Natural killer cell treated with Interleukin-12 subunit alpha and Interleukin-12 subunit beta and Interleukin-15 and Interleukin-18, amount 100 ng/mL, for 72 hours (primary cell): ENCODE measurements around the gene GALC. TPM values are rescaled to one million over a fixed set of nuclear protein-coding genes. Genes with fewer than 3 reads are reported as not detected.

Experiments used
- ATAC-seq, 2 donors: fragments of 150-1000 bp; cut with Tn5 transposase in 1 of 2; sonication (Bioruptor Pico), chemical (Tn5 transposase) in 1 of 2; 2 replicates each; pipeline ENCODE4 v1.10.0; 2021
- DNase-seq: peaks from one replicate; pipeline ENCODE4 v3.0.0; 2022; ENCODE audit warnings: low spot score
- H3K27ac Mint-ChIP-seq, 2 donors: 1 replicate in 1 of 2; 2 replicates in 1 of 2; pipeline ENCODE4 v1.8.0; 2022; ENCODE audit warnings: mixed read lengths in 2 of 2, mild to moderate bottlenecking in 1 of 2, moderate library complexity in 1 of 2
- H3K27me3 Mint-ChIP-seq, 2 donors: 1 replicate in 1 of 2; 2 replicates in 1 of 2; pipeline ENCODE4 v1.8.0; 2022; ENCODE audit warnings: mixed read lengths in 2 of 2
- H3K36me3 Mint-ChIP-seq: one replicate; pipeline ENCODE4 v1.8.0; 2022; ENCODE audit warnings: mixed read lengths
- H3K4me1 Mint-ChIP-seq, 2 donors: 1 replicate in 1 of 2; 2 replicates in 1 of 2; pipeline ENCODE4 v1.8.0; 2022; ENCODE audit warnings: low read depth in 2 of 2, mixed read lengths in 2 of 2, mild to moderate bottlenecking in 1 of 2
- H3K4me3 Mint-ChIP-seq: one replicate; pipeline ENCODE4 v1.8.0; 2022; ENCODE audit warnings: mixed read lengths
- H3K9me3 Mint-ChIP-seq: 2 replicates; pipeline ENCODE4 v1.8.0; 2022; ENCODE audit warnings: mixed read lengths
- total RNA-seq, 2 donors: library from RNA; stranded (reverse); gene quantifications; one replicate each; pipeline ENCODE4 v1.2.3, GENCODE V29; 2022

The GALC gene
- total RNA-seq, 2 donors from 2014 or later, result 25.1 to 27.0 TPM

GRCh38 chr14:87966816-87967215 lies 26.2 kb downstream of the GALC start:
- ATAC-seq (no peak), DNase-seq (no peak)
- H3K36me3 Mint-ChIP-seq, result peaks cover 34% of the 10 kb centered on the region
- H3K4me3 Mint-ChIP-seq, result no peak overlapping the region
- H3K4me1 Mint-ChIP-seq, result peaks cover 9 to 15% of the 10 kb centered on the region in 2 donors
- no peak overlapping the region for H3K27ac Mint-ChIP-seq
- H3K9me3 Mint-ChIP-seq, result no peaks in the 10 kb centered on the region
- H3K27me3 Mint-ChIP-seq, result no peaks in the 10 kb centered on the region

- H3K9me3 Mint-ChIP-seq, result peaks cover 11% of the 10 kb centered on the region
- peak overlapping the region; percentile 50 to 88 for H3K27ac Mint-ChIP-seq
- no peak for ATAC-seq
- H3K36me3 Mint-ChIP-seq, result peaks cover 59% of the 10 kb centered on the region
- no peak overlapping the region for H3K4me3 Mint-ChIP-seq
- peaks cover 34 to 59% of the 10 kb centered on the region in 2 donors for H3K4me1 Mint-ChIP-seq
- no peak for DNase-seq
- H3K27me3 Mint-ChIP-seq, result no peaks in the 10 kb centered on the region
Observed at GRCh38 chr14:87961246-87961645, 31.7 kb downstream of the GALC start.

- Mint-ChIP-seq H3K27ac (peak overlapping the region; percentile 50 to 88), H3K9me3 (peaks cover 11% of the 10 kb centered on the region), H3K36me3 (peaks cover 64% of the 10 kb centered on the region), H3K27me3 (no peaks in the 10 kb centered on the region), H3K4me1 (peaks cover 43 to 66% of the 10 kb centered on the region in 2 donors), H3K4me3 (peak overlapping the region; percentile 16)
- DNase-seq (no peak), ATAC-seq (peak; percentile 72 to 78)
Observed at GRCh38 chr14:87960013-87960787, 32.8 kb downstream of the GALC start.

- peak overlapping the region; percentile 66 for H3K4me3 Mint-ChIP-seq
- DNase-seq, result no peak
- H3K27me3 Mint-ChIP-seq, result no peaks in the 10 kb centered on the region
- ATAC-seq, result no peak
- H3K4me1 Mint-ChIP-seq, result peaks cover 75 to 86% of the 10 kb centered on the region in 2 donors
- peak overlapping the region; percentile 88 to 93 for H3K27ac Mint-ChIP-seq
- peaks cover 11% of the 10 kb centered on the region for H3K9me3 Mint-ChIP-seq
- H3K36me3 Mint-ChIP-seq, result peaks cover 41% of the 10 kb centered on the region
Observed at GRCh38 chr14:87955501-87955900, 37.5 kb downstream of the GALC start.

GRCh38 chr14:87952307-87953094 lies 40.5 kb downstream of the GALC start:
- H3K9me3 Mint-ChIP-seq, result no peaks in the 10 kb centered on the region
- H3K27me3 Mint-ChIP-seq, result no peaks in the 10 kb centered on the region
- peak overlapping the region; percentile 88 to 93 for H3K27ac Mint-ChIP-seq
- no peak for DNase-seq
- peaks cover 36% of the 10 kb centered on the region for H3K36me3 Mint-ChIP-seq
- peak overlapping the region; percentile 77 for H3K4me3 Mint-ChIP-seq
- H3K4me1 Mint-ChIP-seq, result peaks cover 63 to 72% of the 10 kb centered on the region in 2 donors
- peak; percentile 87 to 93 for ATAC-seq

- DNase-seq (no peak), ATAC-seq (no peak)
- no peak overlapping the region for H3K27ac Mint-ChIP-seq
- H3K27me3 Mint-ChIP-seq, result no peaks in the 10 kb centered on the region
- no peak overlapping the region for H3K4me3 Mint-ChIP-seq
- peaks cover 24% of the 10 kb centered on the region for H3K36me3 Mint-ChIP-seq
- H3K4me1 Mint-ChIP-seq, result peaks cover 19 to 26% of the 10 kb centered on the region in 2 donors
- no peaks in the 10 kb centered on the region for H3K9me3 Mint-ChIP-seq
Observed at GRCh38 chr14:87944987-87945604, 47.9 kb downstream of the GALC start.

- H3K36me3 Mint-ChIP-seq, result peaks cover 32% of the 10 kb centered on the region
- H3K27me3 Mint-ChIP-seq, result no peaks in the 10 kb centered on the region
- H3K4me1 Mint-ChIP-seq, result peaks cover 5 to 14% of the 10 kb centered on the region in 2 donors
- peak overlapping the region in 1 of 2 donors; percentile 9 for H3K27ac Mint-ChIP-seq
- no peak for DNase-seq
- no peak for ATAC-seq
- H3K9me3 Mint-ChIP-seq, result no peaks in the 10 kb centered on the region
- no peak overlapping the region for H3K4me3 Mint-ChIP-seq
Observed at GRCh38 chr14:87940894-87941293, 52.1 kb downstream of the GALC start.

- Mint-ChIP-seq H3K4me3 (no peak overlapping the region), H3K27ac (peak overlapping the region in 1 of 2 donors; percentile 61), H3K36me3 (peaks cover 32% of the 10 kb centered on the region), H3K9me3 (no peaks in the 10 kb centered on the region), H3K4me1 (peaks cover 5 to 14% of the 10 kb centered on the region in 2 donors), H3K27me3 (no peaks in the 10 kb centered on the region)
- no peak for DNase-seq
- no peak for ATAC-seq
Observed at GRCh38 chr14:87940382-87940781, 52.6 kb downstream of the GALC start.

GRCh38 chr14:87935886-87936285 lies 57.1 kb downstream of the GALC start:
- peak overlapping the region in 1 of 2 donors; percentile 43 for H3K27ac Mint-ChIP-seq
- peaks cover 36% of the 10 kb centered on the region for H3K36me3 Mint-ChIP-seq
- no peak for ATAC-seq

GRCh38 chr14:87935081-87935828 lies 57.7 kb downstream of the GALC start:
- ATAC-seq (no peak), DNase-seq (no peak)
- Mint-ChIP-seq H3K9me3 (peaks cover 6% of the 10 kb centered on the region), H3K4me3 (no peak overlapping the region), H3K36me3 (peaks cover 40% of the 10 kb centered on the region), H3K27me3 (no peaks in the 10 kb centered on the region), H3K4me1 (peaks cover 7 to 11% of the 10 kb centered on the region in 2 donors), H3K27ac (peak overlapping the region in 1 of 2 donors; percentile 43)

More at GRCh38 chr14:87935886-87936285, 57.1 kb downstream of the GALC start:
- DNase-seq, result no peak
- no peaks in the 10 kb centered on the region for H3K27me3 Mint-ChIP-seq
- H3K4me1 Mint-ChIP-seq, result peaks cover 8 to 11% of the 10 kb centered on the region in 2 donors
- H3K9me3 Mint-ChIP-seq, result peaks cover 6% of the 10 kb centered on the region
- H3K4me3 Mint-ChIP-seq, result no peak overlapping the region

- H3K9me3 Mint-ChIP-seq, result peaks cover 6% of the 10 kb centered on the region
- peaks cover 42% of the 10 kb centered on the region for H3K36me3 Mint-ChIP-seq
- H3K27ac Mint-ChIP-seq, result no peak overlapping the region
- no peaks in the 10 kb centered on the region for H3K27me3 Mint-ChIP-seq
- DNase-seq (no peak), ATAC-seq (no peak)
- peaks cover 7 to 18% of the 10 kb centered on the region in 2 donors for H3K4me1 Mint-ChIP-seq
- no peak overlapping the region for H3K4me3 Mint-ChIP-seq
Observed at GRCh38 chr14:87934185-87934584, 58.8 kb downstream of the GALC start.

- H3K9me3 Mint-ChIP-seq, result peaks cover 13% of the 10 kb centered on the region
- H3K4me3 Mint-ChIP-seq, result no peak overlapping the region
- H3K27me3 Mint-ChIP-seq, result peaks cover 15 to 30% of the 10 kb centered on the region in 2 donors
- DNase-seq (no peak), ATAC-seq (no peak)
- no peak overlapping the region for H3K27ac Mint-ChIP-seq
- H3K4me1 Mint-ChIP-seq, result peaks cover 0 to 5% of the 10 kb centered on the region in 2 donors
- peaks cover 32% of the 10 kb centered on the region for H3K36me3 Mint-ChIP-seq
Observed at GRCh38 chr14:87916886-87917275, 76.1 kb downstream of the GALC start.
